NCI-H2171 treated with DMSO at 0.1 percent for 48 hours (cell line): ENCODE results near the gene ANGPTL2.

Experiments
- DNase-seq: peaks from one replicate; lab custom pipeline; 2025; lab: John Stamatoyannopoulos, UW

ANGPTL2 gene

DNA sequence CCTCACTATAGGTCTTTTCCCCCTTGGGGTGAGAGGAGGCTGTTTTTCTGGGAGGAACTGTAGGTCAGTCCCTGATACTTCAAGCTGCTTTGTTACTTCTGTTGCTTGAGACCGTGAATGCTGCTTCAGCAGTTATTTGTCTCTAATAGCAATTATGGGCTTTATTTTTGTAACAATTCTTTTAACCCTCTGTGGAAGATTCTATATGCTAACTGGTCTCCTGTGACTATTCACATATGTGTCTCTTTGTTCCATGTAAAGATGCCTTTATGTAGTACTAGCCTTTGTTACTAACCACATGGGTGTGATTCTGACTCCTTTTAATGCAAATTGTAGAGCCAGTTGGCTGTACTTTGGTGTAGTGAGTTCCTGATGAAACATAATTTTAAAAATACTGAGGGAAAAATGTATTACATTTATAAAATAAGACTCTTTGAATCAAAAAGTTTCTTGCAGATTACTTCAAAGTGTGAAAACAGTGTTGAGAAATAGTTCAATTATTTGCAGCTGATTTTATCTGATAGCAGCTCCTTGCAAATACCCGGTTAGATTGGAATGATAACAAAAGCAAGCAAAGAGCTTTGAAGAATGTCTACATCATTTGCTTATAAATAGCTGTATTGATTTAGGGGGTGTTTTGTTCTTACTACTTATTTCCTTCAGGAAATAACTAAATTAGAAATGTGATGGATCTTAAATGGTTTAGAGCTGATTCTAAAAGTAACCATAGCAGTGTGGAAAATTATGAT, 46.6 kb downstream of the ANGPTL2 start:
- DNase-seq: no peak

DNA sequence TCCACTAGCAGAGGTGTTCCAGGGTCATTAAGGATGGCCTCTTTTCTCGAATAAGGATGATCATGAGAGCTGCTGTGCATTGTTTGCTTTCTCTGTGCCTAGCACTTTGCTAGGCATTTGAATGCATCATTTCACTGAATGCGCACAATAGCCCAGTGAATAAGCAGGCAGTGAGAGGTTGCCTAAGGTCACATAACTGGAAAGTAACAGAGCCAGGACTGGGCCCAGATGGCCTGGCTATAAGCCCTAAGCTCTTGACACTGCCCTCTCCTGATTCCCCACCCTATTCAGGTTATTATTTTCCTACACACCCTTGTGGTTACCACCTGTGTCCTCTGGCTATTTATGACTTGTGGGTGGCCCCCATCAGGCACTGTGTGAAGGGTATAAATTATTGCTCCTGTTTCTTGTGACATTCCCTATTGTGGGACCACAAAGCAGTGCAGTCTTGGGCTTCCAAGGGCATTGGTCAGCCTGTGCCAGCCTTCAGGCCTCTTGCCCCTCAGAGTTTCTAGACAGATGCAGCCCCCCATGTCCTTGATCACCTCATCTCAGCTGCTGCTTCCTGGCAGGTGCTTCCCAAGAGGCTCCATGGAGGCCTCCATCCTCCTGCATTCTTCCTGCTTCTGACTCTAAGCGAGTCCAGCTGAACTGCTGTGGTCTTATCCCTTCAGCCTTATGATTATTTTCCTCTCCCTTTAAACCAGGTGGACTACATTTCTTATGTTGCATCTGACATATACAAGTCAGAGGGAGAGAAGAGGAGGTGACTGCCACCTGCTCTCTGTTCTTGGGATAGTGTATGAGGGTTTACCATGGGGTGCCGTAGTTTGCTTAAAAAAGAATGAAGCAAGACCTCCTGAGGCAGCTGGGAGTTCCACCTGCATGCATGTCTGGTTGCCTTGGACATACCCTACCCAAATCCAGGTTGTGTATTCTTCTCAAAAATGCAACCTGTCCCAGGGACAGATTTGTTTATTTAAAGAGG, 47.6 kb downstream of the ANGPTL2 start:
- DNase-seq: no peak

DNA sequence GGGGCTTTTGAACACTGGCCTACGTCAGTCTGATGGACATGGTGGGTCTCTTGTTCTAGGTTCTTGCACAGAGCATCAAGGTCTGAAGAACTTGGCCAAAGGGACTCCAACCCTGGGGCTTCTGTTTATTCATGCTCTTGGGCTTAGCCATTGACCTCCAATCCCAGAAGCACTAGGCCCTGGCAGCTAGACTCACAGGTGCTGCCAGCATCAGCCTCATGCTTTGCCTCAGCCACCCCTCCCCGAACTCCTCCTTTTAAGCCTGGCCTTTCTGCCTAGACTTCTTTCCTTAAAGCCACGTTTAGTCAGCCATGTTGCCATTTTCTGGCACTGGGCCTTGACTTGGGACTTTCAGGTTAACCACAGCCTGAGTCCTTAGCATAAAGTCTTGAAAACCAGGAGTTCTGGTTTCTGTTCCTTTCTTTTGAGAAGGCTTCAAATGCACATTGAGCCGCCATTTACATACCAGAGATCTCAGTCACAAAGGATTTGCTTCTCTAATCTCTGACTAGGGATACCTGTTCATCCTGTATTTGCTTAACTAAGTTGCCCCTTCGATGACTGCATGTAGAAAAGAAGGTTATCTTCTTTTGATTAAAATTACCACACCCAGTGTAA, 54.7 kb downstream of the ANGPTL2 start:
- DNase-seq: no peak

DNA sequence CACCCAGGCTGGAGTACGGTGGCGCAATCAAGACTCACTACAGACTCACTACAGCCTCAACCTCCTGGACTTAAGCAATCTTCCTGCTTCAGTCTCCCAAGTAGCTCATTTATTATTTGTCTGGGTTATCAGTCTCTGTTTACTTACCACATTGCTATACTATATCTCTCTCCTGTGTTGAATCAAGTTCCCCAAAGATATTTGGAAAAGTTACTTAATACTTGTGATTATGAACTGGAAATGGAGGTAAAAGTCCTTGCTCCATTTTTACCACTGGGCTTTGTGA, 55.6 kb downstream of the ANGPTL2 start:
- no peak for DNase-seq

DNA sequence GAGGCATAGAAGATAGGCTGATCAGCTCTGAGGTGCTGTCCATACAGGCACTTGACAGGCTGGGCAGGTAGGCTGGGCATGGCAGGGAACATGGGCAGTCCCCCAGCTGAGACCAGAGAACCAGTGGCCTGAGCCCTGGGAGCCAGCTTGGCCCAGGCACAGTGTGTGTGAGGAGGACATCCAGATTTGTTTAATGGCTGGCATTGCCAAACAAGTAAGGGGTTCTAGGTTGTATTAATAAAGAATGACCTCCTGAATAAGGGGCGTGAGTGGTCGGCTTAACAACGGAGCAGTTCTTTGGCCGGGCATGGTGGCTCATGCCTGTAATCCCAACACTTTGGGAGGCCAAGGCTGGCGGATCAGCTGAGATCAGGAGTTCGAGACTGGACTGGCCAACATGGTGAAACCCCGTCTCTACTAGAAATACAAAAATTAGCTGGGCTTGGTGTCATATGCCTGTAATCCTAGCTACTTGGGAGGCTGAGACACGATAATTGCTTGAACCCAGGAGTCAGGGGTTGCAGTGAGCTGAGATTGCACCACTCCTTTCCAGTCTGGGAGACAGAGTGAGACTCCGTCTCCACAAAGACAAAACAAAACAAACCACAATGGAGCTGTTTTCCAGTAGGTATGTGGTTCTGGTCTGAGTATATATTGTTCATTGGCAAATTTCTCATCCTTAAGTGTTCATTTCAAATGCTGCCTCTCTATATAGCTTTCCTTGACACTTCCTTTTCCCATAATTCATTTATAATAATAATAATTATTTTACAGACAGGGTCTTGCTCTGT, 56.2 kb downstream of the ANGPTL2 start:
- no peak for DNase-seq

DNA sequence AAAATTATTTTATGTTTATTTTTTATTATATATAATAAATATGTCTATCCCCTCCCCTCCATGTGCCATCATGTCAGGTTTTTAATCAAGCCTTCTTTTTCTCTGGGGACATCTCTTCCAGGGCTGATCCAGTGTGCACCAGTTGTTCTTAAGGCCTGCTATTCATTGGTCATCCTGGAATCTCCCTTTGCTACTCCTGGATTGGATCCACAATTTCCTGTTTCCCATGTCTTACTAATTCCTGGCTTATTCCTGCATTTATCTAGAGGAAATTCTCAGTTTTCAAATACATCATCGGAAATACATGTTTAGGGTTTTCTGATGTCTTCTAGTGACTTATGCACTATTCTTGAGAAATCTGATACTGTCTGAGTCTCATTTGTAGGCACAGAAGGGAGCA, 56.8 kb downstream of the ANGPTL2 start:
- no peak for DNase-seq

DNA sequence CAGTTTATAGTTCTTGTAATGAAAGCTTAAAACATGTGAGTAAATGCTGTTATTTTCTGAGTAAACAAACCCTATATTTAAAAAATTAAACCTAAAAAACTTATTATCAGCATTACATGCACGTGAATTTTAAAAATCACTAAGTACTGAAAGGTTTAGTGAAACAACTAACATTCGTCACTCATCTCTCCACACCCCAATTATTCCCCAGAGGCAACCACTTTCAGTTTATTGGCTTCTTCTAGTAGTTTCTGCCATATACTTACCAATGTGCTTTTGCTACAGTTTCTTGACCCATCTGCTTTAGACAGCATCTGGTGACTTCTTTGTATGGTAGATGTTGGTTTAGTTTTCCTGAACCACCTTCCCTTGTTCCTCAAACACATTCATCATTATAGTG, 58.1 kb downstream of the ANGPTL2 start:
- no peak for DNase-seq

DNA sequence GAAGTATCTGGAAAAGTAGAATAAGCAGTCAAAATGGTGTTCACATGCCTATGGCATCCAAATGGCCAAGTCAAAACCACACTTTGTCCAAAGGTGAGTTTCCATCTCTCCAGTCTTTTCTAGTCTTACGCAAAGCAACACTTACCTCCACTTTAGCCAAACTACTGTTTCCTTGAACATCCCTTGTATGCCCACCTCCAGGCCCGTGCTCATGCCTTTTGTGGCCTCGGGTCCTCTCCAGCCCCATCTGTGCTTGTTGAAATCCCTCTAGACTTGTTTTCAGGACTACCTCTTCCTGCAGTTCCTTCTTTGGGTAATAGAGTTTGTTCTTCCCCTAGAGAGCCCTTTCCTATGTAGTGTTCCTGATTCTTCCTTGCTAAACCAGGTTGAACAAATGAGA, 61.0 kb downstream of the ANGPTL2 start:
- DNase-seq: no peak

DNA sequence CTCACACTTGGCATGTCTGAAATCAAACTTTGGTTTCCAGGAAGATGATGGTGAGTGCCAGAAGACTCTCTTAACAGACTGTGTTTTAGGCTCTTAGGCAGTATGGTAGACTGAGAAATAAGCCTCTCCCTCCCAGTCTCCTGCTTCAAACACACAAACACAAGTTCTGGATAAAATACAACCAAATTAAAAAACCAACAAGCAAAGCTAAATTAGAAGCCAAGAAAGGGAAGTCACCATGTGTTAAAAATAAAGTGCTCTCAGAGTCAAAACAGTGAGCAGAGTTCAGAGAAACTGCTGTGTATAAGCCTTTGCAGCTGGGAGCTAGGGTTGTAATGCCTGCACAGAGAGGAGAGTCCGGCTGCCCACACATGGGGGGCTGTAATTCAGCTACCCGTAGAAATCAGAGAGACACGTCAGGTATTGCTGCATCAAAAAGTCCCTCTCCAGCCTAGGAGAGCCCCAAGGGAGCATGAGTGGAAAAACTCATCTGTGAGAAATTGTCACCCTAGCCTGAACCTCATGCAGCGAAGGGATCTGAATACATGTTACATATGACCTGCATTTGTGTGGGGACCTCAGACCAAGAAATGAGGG, 62.6 kb downstream of the ANGPTL2 start:
- DNase-seq: no peak

DNA sequence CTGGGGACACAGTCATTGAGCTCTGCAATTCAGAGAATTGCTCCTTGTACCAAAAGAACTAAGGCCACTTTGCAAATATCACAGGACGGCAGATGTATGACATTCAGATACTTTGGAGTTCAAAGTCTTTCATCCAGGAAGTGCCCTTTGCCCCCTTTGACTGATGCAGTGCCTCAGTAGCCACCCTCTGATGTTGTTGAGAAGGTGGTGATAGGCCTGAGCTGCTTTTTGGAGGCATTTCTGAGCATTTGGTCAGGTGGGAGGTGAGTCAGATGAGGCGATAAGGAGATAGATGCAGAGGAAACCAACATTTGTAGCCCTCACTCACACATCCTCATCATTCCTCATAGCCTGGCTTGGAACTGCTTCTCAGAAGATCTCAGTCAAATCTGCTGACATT, 63.4 kb downstream of the ANGPTL2 start:
- no peak for DNase-seq

DNA sequence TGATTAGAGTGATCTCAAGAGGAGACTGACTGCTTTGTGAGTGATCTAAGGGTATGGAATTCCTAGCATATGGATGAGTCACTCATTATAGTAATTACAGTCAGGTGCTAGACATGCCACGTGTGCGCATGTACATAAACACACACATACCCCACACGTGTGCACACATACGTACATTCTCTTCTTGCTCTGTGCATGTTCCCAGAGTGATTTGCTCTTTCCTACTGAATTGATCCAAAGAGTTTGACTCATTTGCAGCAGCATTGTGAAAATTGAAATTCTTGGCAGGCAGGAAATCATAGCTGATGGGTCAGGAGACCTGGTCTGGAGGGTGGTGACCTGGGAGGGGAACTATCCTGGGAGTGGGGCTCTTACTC, 63.8 kb downstream of the ANGPTL2 start:
- no peak for DNase-seq

DNA sequence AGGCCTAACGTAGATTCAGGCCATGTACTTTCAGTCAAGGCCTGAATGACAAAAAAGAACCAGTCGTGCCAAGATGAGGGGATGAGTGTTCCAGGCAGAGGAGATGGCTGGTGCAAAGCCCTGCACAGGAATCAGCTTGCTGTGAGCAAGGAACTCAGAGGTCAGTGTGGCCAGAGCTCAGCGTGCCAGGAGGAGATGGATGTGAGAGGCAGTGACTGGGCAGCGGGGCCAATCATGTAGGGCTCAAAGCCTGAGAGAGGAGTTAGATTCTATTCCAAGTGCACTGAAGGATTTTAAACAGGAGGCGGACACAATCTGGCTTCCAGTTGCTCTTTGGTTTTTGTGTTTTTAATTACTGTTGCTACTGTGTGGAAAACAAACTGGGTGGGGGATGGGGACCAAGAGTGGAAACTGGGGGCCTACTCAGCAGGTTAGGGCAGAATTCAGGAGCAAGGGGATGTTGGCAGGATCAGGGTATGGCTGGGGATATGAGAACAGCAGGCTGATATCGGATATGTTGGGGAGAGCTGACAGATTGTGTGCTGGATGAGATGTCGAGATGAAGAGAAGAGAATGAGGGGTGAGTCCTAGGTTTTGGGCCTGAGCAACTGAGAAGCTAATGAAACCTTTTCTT, 64.3 kb downstream of the ANGPTL2 start:
- peak; percentile 93 for DNase-seq

DNA sequence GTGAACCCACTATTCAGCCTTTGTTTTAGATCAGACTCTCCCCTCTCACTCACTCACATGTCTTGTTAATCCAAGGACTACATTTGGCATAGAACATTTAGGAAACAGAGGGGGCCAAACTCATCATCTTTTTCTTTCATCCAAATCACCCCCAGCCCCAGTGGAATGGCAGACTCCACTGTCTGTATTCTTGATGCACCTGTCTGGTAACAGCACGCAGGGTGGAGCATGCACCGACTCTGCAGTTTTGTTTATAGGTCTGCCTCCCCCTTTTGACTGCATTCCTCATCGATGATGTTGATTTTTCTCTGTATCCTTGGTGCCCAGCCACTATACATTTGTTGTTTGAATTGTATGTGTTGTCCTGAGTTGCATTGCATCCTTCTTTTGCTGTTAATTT, 66.0 kb downstream of the ANGPTL2 start:
- DNase-seq: no peak

DNA sequence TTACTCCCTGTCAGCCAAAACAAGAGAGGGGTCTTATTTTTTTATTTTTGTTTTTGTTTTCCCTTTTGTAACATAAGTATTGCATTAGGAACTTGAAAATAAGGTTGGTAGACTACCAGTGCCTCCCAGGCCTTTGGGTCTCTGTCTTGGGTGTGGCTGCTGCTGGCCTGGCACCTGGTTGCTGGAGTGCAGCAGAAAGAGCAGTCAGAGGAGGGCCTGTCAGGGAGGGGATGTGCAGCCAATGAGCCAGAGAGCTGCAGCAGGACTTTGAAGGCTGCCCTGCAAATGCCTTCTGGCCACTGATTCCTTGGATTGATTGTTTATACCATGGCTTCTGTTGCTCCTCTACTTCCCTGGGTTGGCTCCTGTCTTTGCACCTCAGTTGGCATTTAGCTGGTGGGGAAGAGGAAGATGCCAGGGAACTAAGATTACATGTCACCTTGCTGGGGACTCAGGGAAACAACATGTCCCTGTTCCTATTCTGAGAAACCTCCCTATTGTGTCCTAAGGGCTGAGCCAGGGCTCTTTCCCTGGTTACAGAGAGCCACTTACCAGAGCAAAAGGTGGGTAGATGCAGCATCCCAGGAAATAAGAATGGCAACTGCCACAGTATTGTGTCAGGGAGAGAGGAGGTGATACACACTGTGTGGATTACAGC, 66.6 kb downstream of the ANGPTL2 start:
- DNase-seq: no peak

DNA sequence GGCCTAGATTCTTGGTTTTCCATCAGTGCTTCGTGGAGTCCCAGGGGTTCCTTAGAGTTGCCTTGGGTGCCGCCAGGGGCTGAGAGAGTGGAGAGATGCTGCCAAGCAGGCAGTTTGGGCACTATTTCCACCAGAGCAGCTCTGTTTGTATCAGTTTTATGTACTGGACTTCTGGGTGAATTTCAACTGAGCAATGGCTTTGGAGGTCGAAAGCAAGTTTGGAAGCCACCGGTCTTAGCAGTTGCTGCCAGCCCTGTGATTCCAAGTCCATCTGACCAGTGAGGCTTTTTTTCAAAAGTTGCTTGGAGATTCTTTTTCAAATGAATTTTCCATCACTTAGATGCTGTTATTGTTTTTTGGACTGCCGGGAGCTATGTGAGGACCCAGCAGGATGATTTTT, 68.5 kb downstream of the ANGPTL2 start:
- no peak for DNase-seq

DNA sequence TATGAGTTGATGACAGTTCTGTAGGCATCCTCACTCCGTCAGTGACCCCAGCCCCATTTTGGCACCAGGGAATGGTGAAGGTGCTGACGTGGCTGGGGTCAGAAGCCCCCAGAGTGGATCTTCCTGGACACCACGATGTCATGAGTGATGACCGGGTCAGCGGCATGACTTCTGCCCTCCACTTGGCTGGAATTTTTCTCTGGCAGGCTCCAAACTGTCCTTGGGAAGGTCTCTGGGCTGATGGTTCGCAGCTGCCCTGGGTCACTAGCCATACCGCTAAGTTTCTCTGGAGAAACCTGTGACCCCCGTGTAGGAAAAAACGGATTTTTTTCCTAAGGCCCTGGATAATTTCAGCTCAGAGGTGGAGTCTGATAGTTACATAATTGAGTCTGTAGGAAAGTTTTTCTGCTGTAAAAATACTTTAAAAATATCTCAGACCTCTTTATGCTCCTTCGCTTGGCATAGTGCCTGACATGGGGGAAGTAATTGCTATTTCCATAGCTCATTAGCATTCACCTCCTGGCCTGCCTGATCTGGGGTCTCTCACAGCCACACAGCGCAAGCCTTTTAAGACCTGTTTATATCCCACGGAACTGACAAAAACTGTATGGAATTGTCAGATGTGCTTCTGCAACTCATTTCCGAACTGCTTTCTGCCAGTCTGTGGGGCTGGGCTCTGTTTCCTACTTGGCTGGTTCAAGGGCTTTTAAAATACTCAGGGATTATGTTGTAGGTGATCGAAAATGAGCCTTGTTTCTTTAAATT, 69.2 kb downstream of the ANGPTL2 start:
- no peak for DNase-seq

DNA sequence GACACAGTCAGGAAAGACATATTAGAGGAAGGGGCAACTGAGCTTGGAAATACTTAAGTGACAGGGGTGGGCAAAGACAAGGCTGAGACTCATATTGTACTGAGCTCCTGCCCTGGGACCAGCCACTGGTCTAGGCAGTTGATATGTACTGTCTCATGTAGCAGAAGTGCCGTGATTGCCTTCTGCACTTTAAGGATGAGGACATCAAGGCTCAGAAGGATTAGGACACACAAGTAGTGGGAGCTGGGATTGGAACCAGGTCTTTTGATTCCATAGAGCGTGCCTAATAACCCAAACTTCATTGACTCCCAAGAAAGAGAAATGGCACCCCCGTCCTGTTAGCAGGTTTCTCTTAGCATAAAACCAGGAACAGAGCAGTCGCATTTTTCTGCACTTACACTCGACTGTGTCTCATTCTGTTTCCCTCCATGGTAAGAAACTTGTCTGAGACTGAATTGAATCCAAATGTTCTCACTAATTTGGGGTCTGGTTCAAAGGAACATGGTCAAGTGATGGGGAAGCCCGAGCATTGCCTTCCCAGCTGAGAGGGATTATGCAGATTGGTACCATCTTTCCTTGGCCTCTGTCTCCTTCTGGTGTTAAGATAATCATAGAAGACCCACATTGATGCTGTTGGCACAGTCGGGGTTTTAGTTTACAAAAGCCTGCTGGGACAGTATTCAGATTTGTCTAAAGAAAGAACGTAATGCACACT, 70.4 kb downstream of the ANGPTL2 start:
- DNase-seq: no peak

DNA sequence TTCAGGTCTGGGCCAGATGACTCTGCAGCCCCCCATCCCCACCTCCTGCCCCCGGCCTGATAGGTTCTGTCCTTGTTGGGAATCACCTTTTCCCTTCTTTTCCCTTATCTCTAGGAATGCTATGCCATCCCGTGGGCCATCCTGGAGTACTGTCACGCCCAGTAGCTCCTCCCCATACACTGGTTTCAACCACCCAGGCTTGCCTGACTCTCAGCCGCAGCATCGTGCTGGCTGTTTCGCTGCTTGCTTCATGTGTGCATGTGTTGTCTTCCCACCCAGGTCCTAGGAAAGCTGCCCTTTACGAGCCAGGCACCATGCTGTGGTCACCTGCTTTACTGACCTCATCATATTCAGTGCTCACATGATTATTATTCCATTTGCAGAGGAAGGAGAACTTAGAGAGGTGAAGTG, 71.8 kb downstream of the ANGPTL2 start:
- no peak for DNase-seq

DNA sequence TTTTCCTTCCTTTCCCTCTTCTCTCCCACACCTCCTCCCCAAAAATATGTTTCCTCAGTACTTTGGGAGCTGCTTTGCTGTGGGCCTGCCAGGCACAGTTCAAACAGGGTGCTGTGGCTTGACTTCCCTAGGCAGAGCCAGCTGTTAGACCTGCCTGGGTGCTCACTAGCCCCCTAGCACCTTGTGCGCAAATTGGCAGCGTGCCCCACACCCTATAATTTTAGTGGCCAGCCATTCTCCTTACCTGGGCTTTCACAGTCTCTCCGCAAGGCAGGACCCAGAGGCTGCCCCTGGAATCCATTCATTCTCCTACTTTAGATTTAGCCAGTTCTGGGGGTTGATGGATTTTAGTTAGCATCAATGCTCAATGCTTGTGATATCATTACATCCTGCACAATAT, 72.3 kb downstream of the ANGPTL2 start:
- no peak for DNase-seq
